GM13976 (cell line): ENCODE results near the gene PARP14.

Experiments used
- DNase-seq: peaks from one replicate; pipeline ENCODE4 v3.0.0; 2012; ENCODE audit warnings: low spot score
- in situ Hi-C: fragments of 300-500 bp; cut with MboI; formaldehyde crosslinking; loops from one replicate; pipeline ENCODE4 v1.12.0; 2022; ENCODE audit warnings: low sequenced_read_pairs, mixed read lengths, inconsistent platforms; ENCODE audit not compliant: unreplicated experiment
- TF ChIP-seq, protein P1 (sequence below): IDR thresholded peaks from 2 replicates; pipeline ENCODE4 v1.5.1; 2012; ENCODE audit warnings: borderline replicate concordance, mild to moderate bottlenecking; ENCODE audit not compliant: insufficient read depth; ENCODE audit errors: extremely low read depth, missing control alignments, control extremely low read depth

The PARP14 gene

DNA sequence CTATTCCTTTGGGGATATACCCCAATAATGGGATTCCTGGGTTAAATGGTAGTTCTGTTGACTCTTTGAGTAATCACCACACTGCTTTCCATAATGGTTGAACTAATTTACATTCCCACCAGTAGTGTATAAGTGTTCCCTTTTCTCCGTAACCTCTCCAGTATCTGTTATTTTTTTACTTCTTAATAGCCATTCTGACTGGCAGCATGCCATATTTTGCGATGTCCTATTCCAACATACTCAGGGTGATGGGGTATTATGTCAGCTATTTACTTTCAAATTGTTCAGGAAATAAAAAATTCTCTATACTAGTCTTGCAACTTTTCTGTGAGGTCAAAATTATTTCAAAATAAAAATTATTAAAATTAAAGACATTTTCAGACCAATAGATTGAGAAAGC, 9.1 kb upstream of the PARP14 start:
- TF ChIP-seq, protein P1, sequence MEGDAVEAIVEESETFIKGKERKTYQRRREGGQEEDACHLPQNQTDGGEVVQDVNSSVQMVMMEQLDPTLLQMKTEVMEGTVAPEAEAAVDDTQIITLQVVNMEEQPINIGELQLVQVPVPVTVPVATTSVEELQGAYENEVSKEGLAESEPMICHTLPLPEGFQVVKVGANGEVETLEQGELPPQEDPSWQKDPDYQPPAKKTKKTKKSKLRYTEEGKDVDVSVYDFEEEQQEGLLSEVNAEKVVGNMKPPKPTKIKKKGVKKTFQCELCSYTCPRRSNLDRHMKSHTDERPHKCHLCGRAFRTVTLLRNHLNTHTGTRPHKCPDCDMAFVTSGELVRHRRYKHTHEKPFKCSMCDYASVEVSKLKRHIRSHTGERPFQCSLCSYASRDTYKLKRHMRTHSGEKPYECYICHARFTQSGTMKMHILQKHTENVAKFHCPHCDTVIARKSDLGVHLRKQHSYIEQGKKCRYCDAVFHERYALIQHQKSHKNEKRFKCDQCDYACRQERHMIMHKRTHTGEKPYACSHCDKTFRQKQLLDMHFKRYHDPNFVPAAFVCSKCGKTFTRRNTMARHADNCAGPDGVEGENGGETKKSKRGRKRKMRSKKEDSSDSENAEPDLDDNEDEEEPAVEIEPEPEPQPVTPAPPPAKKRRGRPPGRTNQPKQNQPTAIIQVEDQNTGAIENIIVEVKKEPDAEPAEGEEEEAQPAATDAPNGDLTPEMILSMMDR: no peak
- no peak for DNase-seq
- in situ Hi-C loops: no loop called here

DNA sequence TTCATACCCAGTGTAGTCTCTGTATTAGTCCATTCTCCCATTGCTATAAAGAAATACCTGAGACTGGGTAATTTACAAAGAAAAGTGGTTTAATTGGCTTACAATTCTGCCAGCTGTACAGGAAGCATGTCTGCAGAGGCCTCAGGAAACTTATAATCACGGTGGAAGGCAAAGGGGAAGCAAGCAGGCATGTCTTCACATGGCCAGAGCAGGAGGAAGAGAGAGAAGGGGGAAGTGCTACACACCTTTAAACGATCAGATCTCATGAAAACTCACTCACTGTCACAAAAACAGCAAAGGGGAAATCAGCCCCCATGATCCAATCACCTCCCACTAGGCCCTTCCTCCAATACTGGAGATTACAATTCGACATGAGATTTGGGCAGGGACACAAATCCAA, 6.3 kb upstream of the PARP14 start:
- DNase-seq: no peak
- in situ Hi-C loops: no loop called here
- TF ChIP-seq, protein P1: no peak

DNA sequence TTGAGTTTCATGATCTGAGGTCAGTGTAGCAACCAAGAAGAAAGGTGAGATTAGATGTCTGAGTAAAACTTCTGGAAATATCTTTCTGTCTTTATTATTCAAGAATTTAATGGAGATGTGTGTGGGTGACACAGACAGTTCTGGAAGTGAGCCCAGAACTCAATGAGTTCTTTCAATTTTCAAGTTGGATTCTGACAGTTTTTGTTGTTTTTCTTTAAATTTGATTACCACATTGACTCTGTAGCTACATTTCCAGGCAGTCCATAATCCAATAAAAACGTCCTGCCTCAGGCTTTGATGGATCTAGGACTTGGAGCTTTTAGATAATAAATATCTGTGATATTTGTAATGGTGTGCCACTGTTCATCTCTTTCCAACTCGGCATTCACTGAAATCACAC, 3.9 kb upstream of the PARP14 start:
- no peak for DNase-seq
- TF ChIP-seq, protein P1: no peak
- in situ Hi-C loops: loop anchor here (5.0 kb wide), 1 partner anchor 119 kb away; no protein-coding TSS in a partner anchor

DNA sequence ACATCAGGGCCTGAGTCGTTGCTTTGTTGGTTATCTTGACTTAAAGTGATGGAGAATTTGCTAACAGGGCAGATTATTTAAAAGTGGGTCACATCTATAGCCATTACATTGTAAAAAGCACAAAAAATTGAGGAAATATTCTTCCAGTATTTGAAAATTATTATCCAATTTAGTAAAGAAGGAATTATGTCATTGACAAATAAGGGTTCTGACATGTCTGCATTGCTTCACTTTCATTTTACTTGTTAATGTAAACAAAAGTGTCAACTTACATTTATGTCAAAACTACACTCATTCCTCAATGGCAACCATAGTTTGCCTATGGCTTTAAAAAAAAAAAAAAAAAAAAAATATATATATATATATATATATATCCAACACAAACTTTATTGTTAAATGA, 3.4 kb upstream of the PARP14 start:
- DNase-seq: no peak
- in situ Hi-C loops: loop anchor here (5.0 kb wide), 1 partner anchor 120 kb away; no protein-coding TSS in a partner anchor
- TF ChIP-seq, protein P1: no peak

DNA sequence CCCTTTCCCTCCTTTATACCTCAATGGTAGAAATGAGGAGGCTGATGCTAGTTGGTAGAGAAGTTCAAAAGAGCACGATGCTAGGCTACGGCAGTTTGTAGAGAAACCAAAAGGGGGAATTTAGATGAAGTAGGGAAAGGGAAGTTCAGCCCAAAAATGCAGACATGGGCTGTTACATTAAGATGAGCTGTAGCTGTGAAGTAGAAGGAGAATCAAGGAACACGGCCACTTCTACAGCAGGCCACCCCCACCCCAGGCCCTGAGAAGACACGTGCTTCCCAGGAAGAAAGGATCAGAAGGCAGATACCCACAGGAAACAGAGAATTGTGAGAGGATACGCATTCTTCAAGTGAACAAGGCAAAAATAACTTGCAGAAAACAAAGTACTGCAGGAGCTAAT, 2.1 kb upstream of the PARP14 start:
- in situ Hi-C loops: loop anchor here (5.0 kb wide), 1 partner anchor 121 kb away; no protein-coding TSS in a partner anchor
- DNase-seq: no peak
- TF ChIP-seq, protein P1: no peak

DNA sequence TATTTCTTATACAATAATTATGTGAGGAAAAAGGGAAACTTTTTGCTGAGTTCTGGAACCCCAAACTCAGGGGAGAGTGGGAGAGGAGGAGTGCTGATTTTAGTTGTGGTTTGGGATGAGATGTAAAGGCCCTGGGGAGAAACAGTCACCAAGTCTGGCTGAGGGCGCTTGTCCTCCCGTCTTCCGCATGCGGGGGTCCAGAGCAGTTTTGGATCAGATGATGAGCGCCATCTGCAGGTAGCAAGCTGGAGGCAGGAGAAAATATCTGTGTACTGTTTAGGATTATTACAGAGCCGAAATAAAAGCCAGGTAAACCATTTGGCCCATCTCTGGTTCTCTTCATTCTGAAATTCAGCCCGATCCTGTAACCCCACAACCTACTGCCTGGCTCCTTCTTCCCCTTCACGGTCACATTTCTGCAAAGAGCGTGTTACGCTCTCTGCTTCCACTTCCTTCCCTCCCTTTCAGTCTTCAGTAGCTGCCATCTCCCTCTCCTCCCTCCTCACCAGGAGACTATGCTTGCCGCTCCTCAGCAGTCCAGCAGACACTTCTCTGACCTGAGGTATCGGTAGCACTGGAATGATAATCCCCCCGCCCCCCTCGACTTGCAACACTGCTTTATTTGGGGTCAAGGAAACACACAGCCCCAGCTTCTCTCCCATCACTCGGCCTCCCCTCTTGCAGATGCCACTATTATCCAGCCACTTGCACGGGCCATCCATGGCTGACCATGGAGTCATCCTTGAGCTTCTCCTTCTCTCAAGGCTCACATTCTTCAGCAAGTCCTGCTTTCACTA, 1.4 kb upstream of the PARP14 start:
- in situ Hi-C loops: loop anchor here (5.0 kb wide), 1 partner anchor 122 kb away; no protein-coding TSS in a partner anchor
- TF ChIP-seq, protein P1: peak; percentile 81
- DNase-seq: peak; percentile 55
